H1 (cell line): ENCODE results near the gene LGALS9C. TPM values are rescaled to one million over a fixed set of nuclear protein-coding genes. Genes with fewer than 3 reads are reported as not detected.
"Not testable (repeated sequence)": the region's sequence is repeated elsewhere in the genome, so short reads cannot be mapped to it uniquely, and the experiment has no call there.

Source experiments
- CTCF ChIA-PET: fragments of 300-600 bp; sonication (Branson Sonifier 250); formaldehyde crosslinking; loops from one replicate; lab custom pipeline; 2021; ENCODE audit not compliant: partially characterized antibody; lab: Charles Lee
- POLR2A ChIA-PET: fragments of 300-600 bp; sonication (Branson Sonifier 250); formaldehyde crosslinking; loops from one replicate; lab custom pipeline; 2021; ENCODE audit warnings: inconsistent platforms; ENCODE audit not compliant: partially characterized antibody; lab: Charles Lee
- DNase-seq, 2 experiments: peaks; one replicate each; pipeline versions ENCODE4 v3.0.0 to v3.0.0-alpha.2; 2010 to 2022; ENCODE audit warnings: low spot score in 2 of 2, low read depth in 1 of 2, mixed read lengths in 1 of 2
- FAIRE-seq: peaks from 2 replicates; lab custom pipeline; 2011; peaks lifted over from hg19 to GRCh38; lab: Jason Lieb, UNC
- H2AFZ ChIP-seq: 2 replicates; pipeline ENCODE4 v1.8.1; 2012; ENCODE audit warnings: low read length, inconsistent platforms
- H2AK5ac ChIP-seq: 2 replicates; pipeline ENCODE4 v1.6.1; 2013; ENCODE audit warnings: low read depth, low read length
- H2BK120ac ChIP-seq: replicated peaks from 2 replicates; pipeline ENCODE3; 2013; ENCODE audit warnings: low read depth, low read length, inconsistent platforms
- H2BK12ac ChIP-seq: 2 replicates; pipeline ENCODE4 v1.6.1; 2013; ENCODE audit warnings: low read depth, low read length
- H2BK15ac ChIP-seq: 2 replicates; pipeline ENCODE4 v1.6.1; 2013; ENCODE audit warnings: low read length
- H2BK20ac ChIP-seq: 2 replicates; pipeline ENCODE4 v1.6.1; 2013; ENCODE audit warnings: low read length
- H2BK5ac ChIP-seq: 2 replicates; pipeline ENCODE4 v1.6.1; 2013; ENCODE audit warnings: low read depth, low read length
- H3K14ac ChIP-seq: 2 replicates; pipeline ENCODE4 v1.6.1; 2013; ENCODE audit warnings: inconsistent platforms; ENCODE audit not compliant: insufficient read length
- H3K18ac ChIP-seq: 2 replicates; pipeline ENCODE4 v1.6.1; 2013; ENCODE audit warnings: low read length; ENCODE audit errors: extremely low read depth
- H3K23ac ChIP-seq: 2 replicates; pipeline ENCODE4 v1.6.1; 2013; ENCODE audit warnings: inconsistent platforms; ENCODE audit not compliant: insufficient read length
- H3K23me2 ChIP-seq: 2 replicates; pipeline ENCODE4 v1.6.1; 2013; ENCODE audit warnings: low read depth, low read length
- H3K27ac ChIP-seq: 2 replicates; pipeline ENCODE4 v1.6.1; 2011; ENCODE audit warnings: low read depth, low read length, inconsistent platforms
- H3K27me3 ChIP-seq, 4 experiments: replicated peaks in 1 of 4; 1 replicate in 1 of 4; 2 replicates in 3 of 4; pipeline versions ENCODE4 v1.6.1 to v1.8.1; 2011 to 2013; ENCODE audit warnings: low read length in 3 of 4, mild to moderate bottlenecking in 3 of 4, inconsistent platforms in 2 of 4, mixed read lengths in 2 of 4, moderate library complexity in 1 of 4; ENCODE audit not compliant: control insufficient read depth in 3 of 4, insufficient read depth in 3 of 4; ENCODE audit errors: extremely low read depth in 1 of 4
- H3K36me3 ChIP-seq, 4 experiments: 2 replicates each; pipeline versions ENCODE4 v1.6.1 to v1.8.1; 2011 to 2013; ENCODE audit warnings: mild to moderate bottlenecking in 4 of 4, low read length in 3 of 4, moderate library complexity in 2 of 4, control low read depth in 1 of 4, inconsistent platforms in 1 of 4; ENCODE audit not compliant: insufficient read depth in 4 of 4, control insufficient read depth in 2 of 4
- H3K4ac ChIP-seq: replicated peaks from 2 replicates; pipeline ENCODE3; 2013; ENCODE audit warnings: low read length, low read depth, mixed read lengths, inconsistent platforms; ENCODE audit not compliant: insufficient read length
- H3K4me1 ChIP-seq, 4 experiments: replicated peaks in 1 of 4; 1 replicate in 1 of 4; 2 replicates in 3 of 4; pipeline versions ENCODE4 v1.6.1 to v1.8.1; 2011 to 2013; ENCODE audit warnings: low read length in 3 of 4, inconsistent platforms in 2 of 4, mixed read lengths in 1 of 4; ENCODE audit not compliant: insufficient read depth in 4 of 4, control insufficient read depth in 3 of 4
- H3K4me2 ChIP-seq, 2 experiments: 2 replicates each; pipeline versions ENCODE4 v1.6.1 to v1.8.1; 2011 to 2013; ENCODE audit warnings: low read depth in 2 of 2, low read length in 2 of 2, control low read depth in 1 of 2, inconsistent platforms in 1 of 2, mild to moderate bottlenecking in 1 of 2; ENCODE audit not compliant: insufficient read depth in 1 of 2
- H3K4me3 ChIP-seq, 4 experiments: fragments of 200-600, 300-600 bp in 1 of 4; sonication (generic), shearing (Covaris generic), sonication (Bioruptor Twin) in 1 of 4; 2 replicates each; pipeline versions ENCODE4 v1.5.1 to v1.8.1; 2011 to 2016; ENCODE audit warnings: low read length in 4 of 4, low read depth in 3 of 4, control low read depth in 2 of 4, inconsistent platforms in 2 of 4, mild to moderate bottlenecking in 2 of 4, mixed read lengths in 1 of 4, moderate library complexity in 1 of 4; ENCODE audit not compliant: insufficient read depth in 2 of 4; ENCODE audit errors: extremely low read depth in 1 of 4
- H3K56ac ChIP-seq: replicated peaks from 2 replicates; pipeline ENCODE3; 2013; ENCODE audit warnings: low read depth, mild to moderate bottlenecking, mixed read lengths, low read length, inconsistent platforms; ENCODE audit not compliant: insufficient read length
- H3K79me1 ChIP-seq: 2 replicates; pipeline ENCODE4 v1.6.1; 2013; ENCODE audit warnings: low read depth, low read length, control low read depth
- H3K79me2 ChIP-seq, 2 experiments: 2 replicates each; pipeline versions ENCODE4 v1.6.1 to v1.8.1; 2012 to 2013; ENCODE audit warnings: low read length in 2 of 2, mild to moderate bottlenecking in 2 of 2, inconsistent platforms in 1 of 2; ENCODE audit not compliant: insufficient read depth in 2 of 2, control insufficient read depth in 1 of 2
- H3K9ac ChIP-seq, 4 experiments: replicated peaks in 1 of 4; 1 replicate in 1 of 4; 2 replicates in 3 of 4; pipeline versions ENCODE4 v1.6.1 to v1.8.1; 2011 to 2013; ENCODE audit warnings: low read depth in 3 of 4, low read length in 3 of 4, control low read depth in 2 of 4, mild to moderate bottlenecking in 2 of 4, moderate library complexity in 2 of 4, inconsistent platforms in 1 of 4; ENCODE audit errors: extremely low read depth in 1 of 4
- H3K9me3 ChIP-seq, 2 experiments: 2 replicates each; pipeline versions ENCODE4 v1.6.1 to v1.8.1; 2012 to 2013; ENCODE audit warnings: mild to moderate bottlenecking in 2 of 2, moderate library complexity in 2 of 2, control low read depth in 1 of 2, inconsistent platforms in 1 of 2, low read depth in 1 of 2, low read length in 1 of 2, mixed read lengths in 1 of 2; ENCODE audit not compliant: insufficient read depth in 2 of 2
- H4K20me1 ChIP-seq, 2 experiments: replicated peaks in 1 of 2; 2 replicates each; pipeline versions ENCODE3 to v1.8.1; 2011 to 2013; ENCODE audit warnings: inconsistent platforms in 2 of 2, low read length in 2 of 2, mild to moderate bottlenecking in 1 of 2; ENCODE audit not compliant: insufficient read depth in 2 of 2, control insufficient read depth in 1 of 2
- H4K5ac ChIP-seq: 2 replicates; pipeline ENCODE4 v1.6.1; 2013; ENCODE audit warnings: low read length, low read depth, mixed read lengths, inconsistent platforms; ENCODE audit not compliant: insufficient read length
- H4K8ac ChIP-seq: 2 replicates; pipeline ENCODE4 v1.8.0; 2013; ENCODE audit warnings: mild to moderate bottlenecking, moderate library complexity, low read length, inconsistent platforms; ENCODE audit not compliant: insufficient read depth; ENCODE audit errors: extremely low read depth
- H4K91ac ChIP-seq: replicated peaks from 2 replicates; pipeline ENCODE3; 2013; ENCODE audit warnings: low read length, mixed read lengths, inconsistent platforms; ENCODE audit not compliant: insufficient read length
- WGBS, 2 experiments: shearing (Covaris generic) in 1 of 2; methylation state at CpG; one replicate each; pipeline versions ENCODE4 v1.1.6 to v1.1.7; 2013 to 2015; ENCODE audit warnings: low lambda C conversion rate in 2 of 2, mixed read lengths in 2 of 2, inconsistent platforms in 1 of 2, low coverage in 1 of 2, missing lambda C conversion rate in 1 of 2; ENCODE audit not compliant: insufficient replicate concordance in 2 of 2, insufficient coverage in 1 of 2, insufficient read length in 1 of 2; ENCODE audit errors: extremely low coverage in 1 of 2, missing lambda C conversion rate in 1 of 2; 5-methylcytosine and 5-hydroxymethylcytosine counted together
- polyA plus RNA-seq, 7 experiments: library from polyadenylated mRNA; depleted of rRNA in 3 of 7; stranded (reverse) in 5 of 7; unstranded in 2 of 7; fragments of >200 nt in 5 of 7; fragments of 200-250 nt in 2 of 7; gene quantifications; 1 replicate in 5 of 7; 2 replicates in 1 of 7; 4 replicates in 1 of 7; pipeline versions ENCODE4 v1.2.1 to v1.2.3, GENCODE V29; 2011 to 2013; ENCODE audit warnings: missing spikeins in 2 of 7, mixed read lengths in 2 of 7
- total RNA-seq: library from RNA; stranded (reverse); fragmentation: NEBNext Ultra II Directional; extraction: Animal tissue kit (Norgen Biotek cat#: 25700); gene quantifications from 2 replicates; pipeline ENCODE4 v1.2.1, GENCODE V29; 2021

The LGALS9C gene
- total and polyA plus RNA-seq, 2 of the 8 experiments (the other 6 are each of a cell fraction or from before 2014, with no cell fraction given), result 0.03 TPM; not detected in 1

GRCh38 chr17:18500281-18500680 is 23.7 kb downstream of the LGALS9C start:
- H3K36me3 ChIP-seq, H2BK5ac ChIP-seq, H3K4me1 ChIP-seq, H2AFZ ChIP-seq, H3K27me3 ChIP-seq, H2BK20ac ChIP-seq, H3K18ac ChIP-seq, H4K91ac ChIP-seq, H3K56ac ChIP-seq, H4K5ac ChIP-seq, H3K9ac ChIP-seq, H3K4me2 ChIP-seq, H4K8ac ChIP-seq, H3K9me3 ChIP-seq, CTCF ChIA-PET, H3K27ac ChIP-seq, H3K23me2 ChIP-seq, H2AK5ac ChIP-seq, H2BK120ac ChIP-seq, POLR2A ChIA-PET, H3K4ac ChIP-seq, H3K79me1 ChIP-seq, H3K14ac ChIP-seq, H3K79me2 ChIP-seq, H3K4me3 ChIP-seq, H2BK12ac ChIP-seq, H4K20me1 ChIP-seq, H2BK15ac ChIP-seq, H3K23ac ChIP-seq: not testable (repeated sequence)
- WGBS, 2 experiments, result 65% methylated on average over 2 of the region's 10 CpGs; no CpG with 5 or more reads in 1 of the 2 experiments
- peak in 1 of 2 experiments; percentile 39 for DNase-seq
- FAIRE-seq, result peak; percentile 82

- H3K4me1 ChIP-seq, H4K8ac ChIP-seq, CTCF ChIA-PET, H3K4me2 ChIP-seq, H2BK15ac ChIP-seq, H3K27me3 ChIP-seq, H3K9ac ChIP-seq, H2BK120ac ChIP-seq, H4K5ac ChIP-seq, H2AK5ac ChIP-seq, H2BK5ac ChIP-seq, H2AFZ ChIP-seq, H3K79me2 ChIP-seq, H3K79me1 ChIP-seq, H3K23ac ChIP-seq, H3K14ac ChIP-seq, H3K9me3 ChIP-seq, H3K56ac ChIP-seq, H3K27ac ChIP-seq, POLR2A ChIA-PET, H3K23me2 ChIP-seq, H3K18ac ChIP-seq, H3K36me3 ChIP-seq, H4K20me1 ChIP-seq, H3K4ac ChIP-seq, H4K91ac ChIP-seq, FAIRE-seq, H2BK12ac ChIP-seq, H2BK20ac ChIP-seq, H3K4me3 ChIP-seq: not testable (repeated sequence)
- DNase-seq, result peak in 1 of 2 experiments; percentile 38
- 90% methylated on average over 9 of the region's 18 CpGs; no CpG with 5 or more reads in 1 of the 2 experiments for WGBS, 2 experiments
Observed at GRCh38 chr17:18500816-18501215, 24.2 kb downstream of the LGALS9C start.
